Muscle of back (tissue), 11 donors: Measurements from ENCODE around the gene HAPLN2. TPM values are rescaled to one million over a fixed set of nuclear protein-coding genes. Genes with fewer than 3 reads are reported as not detected.
A peak's percentile ranks its signal among the peaks of the same experiment; 100 is the strongest.

Source experiments
- DNase-seq, 3 donors: peaks; one replicate each; pipeline versions ENCODE4 v3.0.0 to v3.0.0-alpha.2; 2013
- polyA plus RNA-seq, 10 donors: library from polyadenylated mRNA; unstranded; fragments of 120-200 nt; gene quantifications; one replicate each; pipeline ENCODE4 v1.2.1, GENCODE V29; 2013; ENCODE audit not compliant: insufficient read length in 10 of 10

Gene HAPLN2
- polyA plus RNA-seq, 10 donors = 0.13 to 0.98 (median 0.27) TPM; not detected in 2

GRCh38 chr1:156644146-156644545 lies 24.9 kb downstream of the HAPLN2 start:
- no peak for DNase-seq

- no peak for DNase-seq
Observed at GRCh38 chr1:156644640-156645039, 25.4 kb downstream of the HAPLN2 start.

GRCh38 chr1:156645056-156645455 lies 25.8 kb downstream of the HAPLN2 start:
- no peak for DNase-seq

DNA sequence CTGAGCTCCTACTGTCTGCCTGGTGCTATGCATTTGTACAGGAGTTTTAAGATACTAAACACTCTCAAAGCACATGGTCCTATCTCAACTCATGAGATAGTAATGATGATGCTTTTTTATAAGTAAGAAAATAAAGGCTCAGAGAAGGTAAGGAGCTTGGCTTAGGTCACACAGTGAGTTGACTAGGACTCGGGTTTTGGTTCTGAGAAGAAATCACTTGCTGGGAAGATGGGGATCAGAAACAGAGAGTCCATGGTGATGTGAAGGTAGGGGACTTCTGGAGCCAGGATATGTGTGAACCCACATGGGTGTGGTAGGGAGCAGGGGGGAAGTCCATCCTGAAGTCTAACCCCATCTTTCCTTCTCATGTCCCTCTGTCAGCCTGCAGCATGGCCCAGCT lies 26.5 kb downstream of the HAPLN2 start:
- DNase-seq = no peak

DNA sequence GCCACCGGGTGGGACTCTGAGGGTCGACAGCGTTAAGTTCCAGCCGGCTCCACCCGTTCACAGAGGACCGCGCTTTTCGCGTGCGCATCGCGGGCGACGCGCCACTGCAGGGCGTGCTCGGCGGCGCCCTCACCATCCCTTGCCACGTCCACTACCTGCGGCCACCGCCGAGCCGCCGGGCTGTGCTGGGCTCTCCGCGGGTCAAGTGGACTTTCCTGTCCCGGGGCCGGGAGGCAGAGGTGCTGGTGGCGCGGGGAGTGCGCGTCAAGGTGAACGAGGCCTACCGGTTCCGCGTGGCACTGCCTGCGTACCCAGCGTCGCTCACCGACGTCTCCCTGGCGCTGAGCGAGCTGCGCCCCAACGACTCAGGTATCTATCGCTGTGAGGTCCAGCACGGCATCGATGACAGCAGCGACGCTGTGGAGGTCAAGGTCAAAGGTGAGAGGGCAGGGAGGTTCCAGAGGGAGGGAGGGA lies 27.6 kb downstream of the HAPLN2 start:
- no peak for DNase-seq

DNA sequence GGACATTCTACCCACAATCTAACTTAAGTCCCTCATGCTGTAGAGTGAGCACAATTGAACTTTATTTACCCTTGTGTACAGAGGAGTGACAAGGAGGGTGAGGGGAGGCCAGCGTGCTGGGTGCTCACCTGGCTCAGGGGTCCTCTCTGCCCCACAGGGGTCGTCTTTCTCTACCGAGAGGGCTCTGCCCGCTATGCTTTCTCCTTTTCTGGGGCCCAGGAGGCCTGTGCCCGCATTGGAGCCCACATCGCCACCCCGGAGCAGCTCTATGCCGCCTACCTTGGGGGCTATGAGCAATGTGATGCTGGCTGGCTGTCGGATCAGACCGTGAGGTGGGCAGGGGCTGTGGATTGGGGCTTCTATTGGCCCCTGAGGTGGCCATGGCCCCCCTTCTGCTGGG lies 28.1 kb downstream of the HAPLN2 start:
- DNase-seq = no peak

DNA sequence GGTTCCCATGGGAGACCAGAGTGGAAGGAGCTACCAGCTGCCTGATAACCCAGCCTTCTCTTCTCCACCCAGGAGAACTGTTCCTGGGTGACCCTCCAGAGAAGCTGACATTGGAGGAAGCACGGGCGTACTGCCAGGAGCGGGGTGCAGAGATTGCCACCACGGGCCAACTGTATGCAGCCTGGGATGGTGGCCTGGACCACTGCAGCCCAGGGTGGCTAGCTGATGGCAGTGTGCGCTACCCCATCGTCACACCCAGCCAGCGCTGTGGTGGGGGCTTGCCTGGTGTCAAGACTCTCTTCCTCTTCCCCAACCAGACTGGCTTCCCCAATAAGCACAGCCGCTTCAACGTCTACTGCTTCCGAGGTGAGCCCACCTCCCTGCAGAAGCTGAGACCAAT lies 29.3 kb downstream of the HAPLN2 start:
- DNase-seq = no peak

DNA sequence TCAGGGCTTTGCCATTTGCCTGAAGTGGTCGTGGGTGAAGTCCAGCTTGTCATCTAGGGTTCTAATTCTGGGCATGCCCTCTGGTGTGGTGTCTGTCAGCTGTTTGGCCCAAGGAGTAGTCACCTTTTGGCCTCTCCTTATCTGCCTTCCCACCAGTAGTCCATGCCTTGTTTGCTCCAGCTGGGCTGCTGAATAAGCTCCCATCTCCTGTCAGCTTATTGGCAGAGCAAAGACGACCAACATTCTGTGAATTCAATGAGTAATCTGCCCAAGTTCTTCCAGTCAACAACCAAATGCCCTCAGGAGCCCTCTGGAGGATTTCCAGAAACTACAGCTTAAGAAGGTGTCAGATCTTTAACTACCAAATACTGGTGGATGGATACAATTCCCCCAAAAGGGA lies 29.7 kb downstream of the HAPLN2 start:
- no peak for DNase-seq

DNA sequence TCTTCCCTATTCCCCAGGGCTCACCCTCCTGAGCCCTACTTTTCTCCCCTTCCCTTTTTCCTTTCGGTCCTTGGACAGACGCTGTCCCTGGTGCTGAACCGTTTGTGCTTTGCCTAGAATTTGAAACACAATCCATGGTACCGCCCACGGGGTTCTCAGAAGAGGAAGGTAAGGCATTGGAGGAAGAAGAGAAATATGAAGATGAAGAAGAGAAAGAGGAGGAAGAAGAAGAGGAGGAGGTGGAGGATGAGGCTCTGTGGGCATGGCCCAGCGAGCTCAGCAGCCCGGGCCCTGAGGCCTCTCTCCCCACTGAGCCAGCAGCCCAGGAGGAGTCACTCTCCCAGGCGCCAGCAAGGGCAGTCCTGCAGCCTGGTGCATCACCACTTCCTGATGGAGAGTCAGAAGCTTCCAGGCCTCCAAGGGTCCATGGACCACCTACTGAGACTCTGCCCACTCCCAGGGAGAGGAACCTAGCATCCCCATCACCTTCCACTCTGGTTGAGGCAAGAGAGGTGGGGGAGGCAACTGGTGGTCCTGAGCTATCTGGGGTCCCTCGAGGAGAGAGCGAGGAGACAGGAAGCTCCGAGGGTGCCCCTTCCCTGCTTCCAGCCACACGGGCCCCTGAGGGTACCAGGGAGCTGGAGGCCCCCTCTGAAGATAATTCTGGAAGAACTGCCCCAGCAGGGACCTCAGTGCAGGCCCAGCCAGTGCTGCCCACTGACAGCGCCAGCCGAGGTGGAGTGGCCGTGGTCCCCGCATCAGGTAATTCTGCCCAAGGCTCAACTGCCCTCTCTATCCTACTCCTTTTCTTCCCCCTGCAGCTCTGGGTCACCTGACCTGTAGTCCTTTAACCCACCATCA lies 33.1 kb downstream of the HAPLN2 start:
- peak in 1 of 3 donors; percentile 74 for DNase-seq

DNA sequence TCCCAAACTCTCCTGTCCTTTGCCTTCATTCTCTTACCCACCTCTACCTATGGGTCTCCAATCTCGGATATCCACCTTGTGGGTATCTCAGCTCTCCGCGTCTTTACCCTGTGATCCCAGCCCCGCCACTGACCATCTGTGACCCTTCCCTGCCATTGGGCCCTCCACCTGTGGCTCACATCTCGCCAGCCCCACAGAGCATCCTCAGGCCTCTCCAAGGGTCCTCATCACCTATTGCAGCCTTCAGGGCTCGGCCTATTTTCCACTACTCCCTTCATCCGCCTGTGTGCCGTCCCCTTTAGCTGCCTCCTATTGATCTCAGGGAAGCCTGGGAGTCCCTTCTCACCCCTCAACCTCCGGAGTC lies 33.8 kb downstream of the HAPLN2 start:
- no peak for DNase-seq

GRCh38 chr1:156654700-156655099 lies 35.5 kb downstream of the HAPLN2 start:
- DNase-seq = no peak

DNA sequence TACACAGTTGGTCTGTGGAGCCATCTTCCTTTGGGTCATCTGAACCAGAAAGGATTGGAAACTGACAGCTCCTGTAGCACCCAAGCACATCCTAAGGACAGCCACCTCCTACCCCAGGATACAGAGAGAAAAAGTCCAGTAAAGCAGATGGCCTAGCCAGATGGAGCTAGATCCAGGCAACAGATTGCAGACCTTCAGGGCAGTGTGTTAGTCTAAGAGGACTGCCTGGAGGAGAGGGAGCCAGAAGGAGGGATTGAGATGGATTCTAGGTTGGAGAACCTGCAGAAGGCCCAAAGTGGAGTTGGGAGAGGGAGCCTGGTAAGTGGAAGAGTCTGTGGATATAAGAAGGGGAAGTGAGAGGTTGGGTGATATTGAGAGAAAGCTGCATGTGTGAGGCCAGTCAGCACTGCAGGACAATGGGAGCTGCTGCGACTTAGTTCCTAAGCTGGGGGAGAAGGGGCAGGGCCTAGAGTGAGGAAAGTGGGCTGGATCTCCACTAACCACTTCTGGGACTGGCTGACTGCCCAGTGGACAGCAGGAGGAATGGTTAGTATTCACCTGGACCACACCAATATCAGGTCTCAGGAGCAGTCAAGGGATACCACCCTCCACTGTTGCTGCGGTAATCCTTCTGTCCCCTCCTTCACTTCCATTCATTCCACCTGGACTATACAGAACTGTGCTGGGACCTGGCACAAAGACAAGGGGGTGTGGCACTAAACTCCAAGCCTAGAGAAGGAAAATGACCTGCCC lies 36.1 kb downstream of the HAPLN2 start:
- DNase-seq = no peak

- DNase-seq = no peak
Observed at GRCh38 chr1:156655904-156656516, 36.8 kb downstream of the HAPLN2 start.

DNA sequence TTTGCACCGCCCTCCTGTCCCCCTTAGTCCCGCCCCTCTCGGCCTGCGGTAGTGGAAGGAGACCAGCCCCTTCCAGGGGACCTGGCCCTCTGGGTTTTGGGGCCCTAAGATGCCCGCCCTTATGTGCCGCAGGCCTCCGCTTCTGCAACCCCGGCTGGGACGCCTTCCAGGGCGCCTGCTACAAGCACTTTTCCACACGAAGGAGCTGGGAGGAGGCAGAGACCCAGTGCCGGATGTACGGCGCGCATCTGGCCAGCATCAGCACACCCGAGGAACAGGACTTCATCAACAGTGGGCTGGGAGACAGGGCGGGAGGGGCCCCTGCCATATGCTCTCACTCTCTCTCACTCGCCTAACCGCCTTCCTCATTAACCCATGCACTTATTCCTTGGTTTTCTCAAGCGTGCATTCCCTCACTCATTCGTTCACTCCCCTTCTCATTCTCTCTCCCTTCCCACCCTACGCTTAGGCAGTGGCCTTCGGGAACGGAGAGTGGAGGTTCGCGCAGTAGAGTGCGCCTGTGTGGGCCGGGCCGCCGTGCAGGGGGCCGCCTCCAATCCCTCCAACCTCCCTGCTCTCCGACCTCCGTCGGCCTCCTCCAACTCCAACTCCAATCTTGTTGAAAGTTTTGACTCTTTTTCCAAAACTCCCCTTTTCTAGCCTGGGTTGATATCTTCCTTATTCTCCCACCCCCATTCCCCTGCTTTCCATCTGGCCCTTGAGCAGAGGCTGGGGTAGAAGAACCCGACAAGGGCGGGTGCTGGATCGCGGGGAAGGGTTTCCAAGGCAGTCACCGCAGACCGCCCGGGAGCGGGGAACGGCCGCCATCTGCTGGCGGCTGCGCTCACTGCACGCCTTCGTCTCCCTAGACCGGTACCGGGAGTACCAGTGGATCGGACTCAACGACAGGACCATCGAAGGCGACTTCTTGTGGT lies 37.9 kb downstream of the HAPLN2 start:
- peak in 2 of 3 donors; percentile 80 to 86 for DNase-seq

DNA sequence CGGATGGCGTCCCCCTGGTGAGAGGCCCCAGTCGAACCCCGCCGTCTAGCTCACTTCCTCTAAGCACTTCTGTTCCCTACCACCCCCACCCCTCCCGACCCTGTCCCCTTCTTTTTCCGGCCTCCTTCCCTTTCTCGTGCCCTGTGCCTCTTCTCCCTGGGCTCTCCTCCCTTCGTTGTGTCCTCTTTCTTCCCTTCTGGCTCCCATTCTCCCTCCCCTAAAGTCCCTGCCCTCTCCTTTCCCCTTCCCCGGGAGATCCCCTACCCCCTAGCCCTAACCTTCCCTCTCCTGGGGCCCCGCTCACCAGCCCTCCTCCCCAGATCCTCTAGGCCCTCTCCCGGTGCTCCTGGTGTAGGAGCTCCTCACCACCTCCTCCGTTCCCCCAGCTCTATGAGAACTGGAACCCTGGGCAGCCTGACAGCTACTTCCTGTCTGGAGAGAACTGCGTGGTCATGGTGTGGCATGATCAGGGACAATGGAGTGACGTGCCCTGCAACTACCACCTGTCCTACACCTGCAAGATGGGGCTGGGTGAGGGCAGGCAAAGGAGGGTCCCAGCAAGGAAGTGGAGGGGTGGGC lies 38.6 kb downstream of the HAPLN2 start:
- DNase-seq = peak in 1 of 3 donors; percentile 26

- no peak for DNase-seq
Observed at GRCh38 chr1:156658496-156658895, 39.3 kb downstream of the HAPLN2 start.

- DNase-seq = no peak
Observed at GRCh38 chr1:156658945-156659574, 39.8 kb downstream of the HAPLN2 start.

DNA sequence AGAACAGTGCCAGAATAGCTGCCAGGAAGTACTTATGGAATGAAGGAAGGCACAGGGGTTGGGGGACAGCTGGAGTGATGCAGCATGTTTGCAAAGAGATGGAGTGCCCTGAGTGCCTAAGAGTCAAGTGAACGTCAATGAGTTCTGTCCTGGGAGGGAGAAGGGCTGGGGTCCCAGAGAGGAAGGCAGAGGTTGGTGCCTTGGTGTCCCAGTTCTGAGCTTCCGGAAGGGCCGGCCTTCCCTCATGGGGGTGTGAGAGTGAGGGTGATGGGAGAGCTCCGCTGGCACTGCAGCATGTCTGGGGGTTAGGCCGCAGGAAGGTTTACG lies 40.4 kb downstream of the HAPLN2 start:
- no peak for DNase-seq

- peak; percentile 96 to 98 (median 98) for DNase-seq
Observed at GRCh38 chr1:156659988-156660751, 41.0 kb downstream of the HAPLN2 start.

DNA sequence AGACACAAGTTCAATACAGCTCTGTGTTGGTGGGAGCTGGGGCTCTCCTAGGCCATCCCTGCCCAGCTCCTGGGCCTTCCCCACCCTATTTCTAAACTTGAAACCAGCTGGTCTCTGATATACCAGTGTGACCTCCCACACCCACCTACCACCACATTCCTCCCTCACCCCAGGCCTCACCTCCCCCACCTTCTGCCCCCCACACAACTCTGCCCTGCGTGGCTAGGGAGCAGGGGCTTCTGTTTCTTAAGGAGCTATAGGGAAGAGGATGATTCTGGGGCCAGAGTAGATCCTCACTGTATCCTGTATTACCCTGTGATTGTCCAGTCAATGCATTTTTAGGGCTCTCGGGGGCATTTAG lies 41.5 kb downstream of the HAPLN2 start:
- no peak for DNase-seq
